Fibroblast of upper back skin (primary cell): ENCODE results near the gene VWA2.

Source experiments
- DNase-seq: peaks from one replicate; pipeline ENCODE4 v3.0.0-alpha.2; 2013

VWA2 gene

GRCh38 chr10:114250716-114251115, 11.7 kb downstream of the VWA2 start:
- DNase-seq = no peak

- no peak for DNase-seq
Observed at GRCh38 chr10:114252092-114252491, 13.0 kb downstream of the VWA2 start.

- DNase-seq = no peak
Observed at GRCh38 chr10:114252883-114253282, 13.8 kb downstream of the VWA2 start.

- no peak for DNase-seq
Observed at GRCh38 chr10:114255227-114255626, 16.2 kb downstream of the VWA2 start.

GRCh38 chr10:114256008-114256765, 17.1 kb downstream of the VWA2 start:
- DNase-seq = no peak

- peak; percentile 56 for DNase-seq
Observed at GRCh38 chr10:114256822-114257221, 17.8 kb downstream of the VWA2 start.

- DNase-seq = no peak
Observed at GRCh38 chr10:114257498-114257897, 18.4 kb downstream of the VWA2 start.

- DNase-seq = no peak
Observed at GRCh38 chr10:114258274-114258840, 19.3 kb downstream of the VWA2 start.

GRCh38 chr10:114259824-114260223, 20.8 kb downstream of the VWA2 start:
- DNase-seq = no peak

GRCh38 chr10:114260366-114260765, 21.3 kb downstream of the VWA2 start:
- no peak for DNase-seq

- peak; percentile 56 for DNase-seq
Observed at GRCh38 chr10:114261076-114261475, 22.0 kb downstream of the VWA2 start.

GRCh38 chr10:114262496-114262895, 23.4 kb downstream of the VWA2 start:
- no peak for DNase-seq

- DNase-seq = no peak
Observed at GRCh38 chr10:114265392-114266053, 26.5 kb downstream of the VWA2 start.

- no peak for DNase-seq
Observed at GRCh38 chr10:114266521-114266920, 27.5 kb downstream of the VWA2 start.

- DNase-seq = peak; percentile 78
Observed at GRCh38 chr10:114271075-114271778, 32.2 kb downstream of the VWA2 start.

- DNase-seq = peak; percentile 96
Observed at GRCh38 chr10:114271779-114272167, 32.7 kb downstream of the VWA2 start.

GRCh38 chr10:114272696-114273095, 33.6 kb downstream of the VWA2 start:
- no peak for DNase-seq

GRCh38 chr10:114273910-114274309, 34.9 kb downstream of the VWA2 start:
- DNase-seq = no peak

- no peak for DNase-seq
Observed at GRCh38 chr10:114274616-114275453, 35.8 kb downstream of the VWA2 start.

GRCh38 chr10:114276066-114276465, 37.0 kb downstream of the VWA2 start:
- DNase-seq = no peak

GRCh38 chr10:114276671-114277070, 37.6 kb downstream of the VWA2 start:
- DNase-seq = no peak

GRCh38 chr10:114278140-114278883, 39.3 kb downstream of the VWA2 start:
- no peak for DNase-seq
